GM19328 (cell line): ENCODE results near the gene GPC6.

Experiments
- ATAC-seq: cut with Tn5 transposase; IDR thresholded peaks from one replicate; pipeline ENCODE4 v1.9.1; 2021; ENCODE audit warnings: mild to moderate bottlenecking, moderate library complexity; ENCODE audit not compliant: unreplicated experiment

The GPC6 gene

GRCh38 chr13:94079876-94080275 is 853.3 kb downstream of the GPC6 start:
- no peak for ATAC-seq

DNA sequence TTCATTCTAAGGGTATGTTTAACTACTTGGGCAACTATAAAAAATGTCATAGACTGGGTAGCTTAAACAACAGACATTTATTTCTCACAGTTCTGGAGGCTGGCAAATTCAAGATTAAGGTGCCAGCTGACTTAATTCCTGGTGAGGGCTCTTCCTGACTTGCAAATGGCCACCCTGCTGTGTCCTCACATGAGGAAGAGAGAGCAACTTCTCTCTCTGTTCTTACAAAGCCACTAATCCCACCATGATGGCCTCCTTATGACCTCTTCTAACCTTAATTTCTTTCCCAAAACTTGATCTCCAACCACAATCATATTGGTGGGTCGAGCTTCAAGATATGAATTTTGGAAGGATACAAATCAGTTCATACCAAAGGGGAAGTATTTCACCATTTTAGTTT is 853.9 kb downstream of the GPC6 start:
- no peak for ATAC-seq

GRCh38 chr13:94087100-94087499 is 860.5 kb downstream of the GPC6 start:
- no peak for ATAC-seq

DNA sequence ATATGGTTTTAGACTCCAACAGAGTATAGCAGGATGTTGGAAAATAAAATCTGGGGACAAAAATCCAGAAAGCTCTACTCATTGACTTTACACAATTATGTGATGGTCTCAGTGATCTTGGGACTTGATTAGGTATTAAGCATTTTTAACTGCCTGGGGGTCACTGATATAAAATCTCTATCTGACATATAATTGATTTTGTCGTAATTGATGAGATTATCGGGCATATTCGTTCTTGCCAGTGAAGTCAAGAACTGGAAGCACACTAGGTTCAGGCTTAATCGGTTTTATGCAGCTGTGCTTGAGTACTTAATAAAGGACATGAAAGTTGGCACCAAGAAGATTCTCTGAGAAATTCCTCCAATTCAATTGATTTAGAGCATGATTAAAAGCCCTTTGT is 862.1 kb downstream of the GPC6 start:
- no peak for ATAC-seq

- no peak for ATAC-seq
These were observed 864.3 kb downstream of the GPC6 start for GRCh38 chr13:94090773-94091480.

DNA sequence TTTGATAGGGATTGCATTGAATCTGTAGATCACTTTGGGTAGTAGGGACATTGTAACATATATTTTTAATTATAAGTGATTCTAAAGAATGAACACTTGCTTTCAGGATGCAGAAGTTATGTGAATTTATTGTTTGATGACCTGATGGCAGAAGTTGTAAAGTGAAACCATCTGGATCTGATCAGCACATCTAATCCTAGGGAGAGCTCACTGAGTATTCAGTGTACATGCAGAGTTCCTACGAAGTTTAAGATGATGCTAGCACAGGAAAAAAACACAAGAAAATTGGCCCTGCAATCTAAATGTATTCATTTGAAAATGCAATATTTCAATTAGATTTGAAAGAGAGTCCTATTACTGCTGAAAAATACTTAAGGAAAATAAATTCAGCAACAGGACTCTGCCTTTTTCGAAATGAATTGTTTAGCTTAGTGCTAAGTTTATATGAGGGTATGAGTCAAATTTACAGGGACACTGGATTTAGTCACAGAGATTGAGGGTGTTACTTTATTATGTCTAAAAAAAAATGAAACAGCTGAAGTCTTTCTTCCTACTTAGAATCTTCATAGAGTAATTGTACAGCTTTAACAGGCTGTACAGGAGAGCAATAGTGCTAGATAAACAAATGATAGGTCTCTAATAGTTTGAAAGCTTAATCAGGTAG is 867.2 kb downstream of the GPC6 start:
- ATAC-seq = no peak

DNA sequence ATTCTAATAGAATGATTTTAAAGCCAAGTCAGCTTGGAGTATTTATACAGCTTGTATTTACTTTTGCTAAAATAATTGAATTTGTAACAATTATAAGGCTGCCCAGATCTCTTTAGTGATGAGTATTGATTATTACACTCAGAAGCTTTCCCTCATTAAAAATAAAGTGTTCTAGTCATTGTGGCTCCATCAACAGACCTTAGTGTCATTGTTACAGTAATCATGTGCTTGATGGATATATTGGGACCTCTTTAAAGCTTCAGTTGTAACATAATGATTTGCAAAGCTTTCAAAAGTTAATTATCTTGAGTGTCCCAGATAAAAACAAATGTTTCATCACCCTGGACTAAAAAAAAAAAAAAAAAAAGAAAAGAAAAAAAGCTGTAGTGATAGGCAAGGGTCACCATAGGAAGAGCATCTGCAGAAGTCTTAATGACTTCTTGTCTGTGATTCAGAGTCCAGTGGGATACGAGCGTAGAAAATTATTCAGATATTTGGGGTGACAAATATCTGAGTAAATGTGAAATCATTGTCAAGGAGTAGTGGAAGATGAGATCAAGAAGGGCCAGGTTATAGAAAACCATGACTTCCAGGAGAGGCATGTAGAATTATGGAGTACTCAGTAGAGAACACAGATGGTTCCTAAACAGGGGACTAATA is 883.2 kb downstream of the GPC6 start:
- ATAC-seq = no peak

DNA sequence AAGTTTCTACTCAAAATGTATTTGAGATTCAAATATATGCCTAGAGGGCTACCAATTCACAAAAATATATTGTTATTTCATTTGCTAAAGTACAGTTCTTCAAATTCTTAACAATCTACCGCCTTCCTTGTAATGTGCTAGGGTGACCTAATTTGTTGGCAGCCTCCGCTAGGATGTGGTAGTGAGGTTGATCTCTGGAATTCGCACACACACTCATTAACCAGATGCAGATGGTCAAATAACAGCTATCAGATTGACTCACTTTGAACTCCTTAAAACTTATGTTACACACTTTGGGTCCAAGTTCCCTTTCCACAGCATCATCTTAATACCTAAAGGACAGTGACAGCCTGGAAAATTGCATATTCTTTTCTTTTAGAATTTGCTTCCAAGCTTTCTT is 885.6 kb downstream of the GPC6 start:
- no peak for ATAC-seq

DNA sequence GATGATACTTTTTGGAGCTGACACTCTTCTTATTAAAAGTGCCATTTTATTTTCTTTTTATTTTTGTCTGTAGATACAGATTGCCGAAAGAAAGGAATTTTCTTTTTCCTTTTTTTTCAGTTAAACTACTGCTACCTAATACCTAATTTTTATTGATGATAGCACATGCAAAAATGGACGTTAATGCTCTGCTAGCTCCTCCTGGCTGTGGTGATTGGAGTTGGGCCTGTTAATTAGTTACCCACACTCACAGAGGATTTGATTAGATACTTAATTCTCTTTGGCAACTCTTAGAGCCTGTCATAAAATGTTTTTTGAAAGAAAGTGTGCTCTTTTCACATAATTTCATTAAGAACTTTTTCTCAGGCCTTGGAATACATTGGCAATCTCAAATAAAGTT is 886.1 kb downstream of the GPC6 start:
- no peak for ATAC-seq

DNA sequence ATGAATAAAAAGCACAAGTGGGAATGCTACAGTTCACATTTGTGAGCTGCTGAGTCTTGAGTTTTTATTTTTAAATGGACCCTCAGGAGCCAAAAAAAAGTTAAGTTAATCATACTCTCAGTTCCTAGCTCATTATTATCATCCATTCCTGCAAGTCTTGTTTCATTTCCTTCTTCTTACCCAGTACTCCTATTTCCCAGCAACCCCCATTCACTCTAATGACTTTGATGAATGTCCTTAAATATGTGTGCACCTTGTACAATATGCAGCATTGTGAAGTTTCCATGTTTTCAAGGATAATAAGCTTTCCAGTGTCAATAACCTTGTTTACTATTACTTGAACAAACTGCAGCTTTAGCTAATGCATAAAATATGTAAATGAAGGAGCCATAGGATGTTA is 886.6 kb downstream of the GPC6 start:
- ATAC-seq = no peak

GRCh38 chr13:94114166-94114565 is 887.6 kb downstream of the GPC6 start:
- no peak for ATAC-seq

DNA sequence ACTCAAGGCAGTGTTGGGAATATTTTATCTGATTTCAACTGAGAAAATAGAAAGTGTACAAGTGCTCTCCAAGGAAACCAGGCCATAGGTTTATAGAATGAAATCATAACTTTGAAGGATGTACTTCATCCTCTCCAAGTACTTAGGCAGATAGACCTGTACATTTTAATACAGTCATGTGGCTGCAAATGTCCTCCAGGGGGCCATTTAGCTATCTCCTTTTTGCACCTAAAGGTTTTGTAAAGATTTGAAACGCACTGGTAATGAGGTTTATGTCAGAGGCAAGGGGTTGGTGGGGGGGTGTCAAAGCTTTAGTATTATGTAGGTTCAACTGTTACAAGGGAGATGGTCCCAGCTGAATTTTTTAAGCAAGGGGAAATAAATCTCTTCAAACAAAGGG is 888.4 kb downstream of the GPC6 start:
- no peak for ATAC-seq

DNA sequence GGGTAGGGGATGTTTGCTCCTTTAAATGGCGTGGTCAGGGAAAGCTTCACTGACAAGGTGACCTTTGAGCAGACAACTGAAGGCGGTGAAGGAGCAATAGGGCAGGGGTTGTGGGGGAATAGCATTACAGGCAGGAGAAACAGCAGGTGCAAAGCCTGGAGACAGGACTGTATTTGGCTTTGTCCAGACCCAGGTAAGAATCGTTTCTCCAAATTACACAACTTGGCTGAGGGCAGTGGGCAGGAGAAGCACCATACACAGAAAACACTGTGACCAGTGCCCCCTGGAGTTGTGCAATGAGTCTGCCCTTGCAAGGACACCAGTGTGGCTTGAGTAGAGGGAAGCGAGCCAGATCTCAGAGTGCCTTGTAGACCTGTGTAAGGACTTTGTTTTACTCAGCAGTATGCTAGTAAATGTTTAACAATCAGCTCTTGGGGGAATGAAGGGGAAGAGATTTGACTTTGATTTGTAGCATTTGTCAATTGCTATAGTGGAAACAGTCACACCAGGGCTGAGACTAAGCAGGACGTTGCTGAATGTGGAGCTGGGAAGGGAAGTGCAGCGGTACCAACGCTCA is 892.8 kb downstream of the GPC6 start:
- ATAC-seq = no peak

DNA sequence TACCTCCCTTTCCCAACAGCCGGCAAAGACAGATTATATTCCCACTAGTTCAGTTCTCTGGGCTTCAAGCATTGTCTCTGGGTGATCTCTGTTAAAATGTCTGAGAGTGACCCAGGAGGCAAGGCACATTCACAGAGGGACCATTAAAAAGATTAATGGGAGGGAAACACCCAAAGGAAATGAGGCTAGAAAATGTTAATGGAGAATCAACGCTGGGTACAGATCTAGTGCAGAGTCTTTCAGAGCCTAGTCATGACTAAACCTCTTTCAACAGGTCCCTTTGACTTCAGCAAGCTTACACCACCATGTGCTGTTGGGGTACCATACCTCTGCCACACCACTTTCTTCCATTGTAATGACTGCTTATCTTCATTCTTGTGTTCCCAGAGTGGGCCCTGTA is 894.3 kb downstream of the GPC6 start:
- no peak for ATAC-seq

- ATAC-seq = no peak
These were observed 895.1 kb downstream of the GPC6 start for GRCh38 chr13:94121686-94122085.

- ATAC-seq = no peak
These were observed 895.8 kb downstream of the GPC6 start for GRCh38 chr13:94122300-94122915.

DNA sequence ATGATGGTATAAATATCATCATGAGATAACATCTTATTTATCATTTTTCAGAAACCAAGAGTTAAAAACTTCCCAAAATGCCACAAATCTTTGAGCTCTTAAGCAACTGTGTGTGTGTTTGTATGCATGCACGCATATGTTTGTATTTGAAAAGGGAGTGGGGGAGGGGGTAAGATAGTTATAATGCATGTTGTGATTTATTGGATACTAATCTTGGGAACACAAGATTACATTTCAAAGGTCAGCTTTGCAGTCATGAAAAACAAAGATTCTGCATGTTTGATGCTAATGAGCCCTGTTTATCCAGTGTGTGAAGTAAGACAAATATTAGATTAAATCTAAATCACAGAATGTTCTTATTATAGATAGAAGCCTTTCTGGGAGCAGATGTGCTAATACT is 897.0 kb downstream of the GPC6 start:
- ATAC-seq = no peak

- ATAC-seq = no peak
These were observed 901.8 kb downstream of the GPC6 start for GRCh38 chr13:94128430-94128829.

- ATAC-seq = no peak
These were observed 902.9 kb downstream of the GPC6 start for GRCh38 chr13:94129490-94129894.

- no peak for ATAC-seq
These were observed 912.2 kb downstream of the GPC6 start for GRCh38 chr13:94138831-94139230.

GRCh38 chr13:94139393-94139995 is 912.9 kb downstream of the GPC6 start:
- no peak for ATAC-seq
